SIG-M5 treated with dmso at 0.1 percent for 504 hours (cell line): ENCODE data around the gene TCEANC.
"Not testable (repeated sequence)": the region's sequence is repeated elsewhere in the genome, so short reads cannot be mapped to it uniquely, and the experiment has no call there.

Experiments
- DNase-seq: peaks from one replicate; lab custom pipeline; 2025; ENCODE audit not compliant: unreplicated experiment; lab: John Stamatoyannopoulos, UW

Gene TCEANC

DNA sequence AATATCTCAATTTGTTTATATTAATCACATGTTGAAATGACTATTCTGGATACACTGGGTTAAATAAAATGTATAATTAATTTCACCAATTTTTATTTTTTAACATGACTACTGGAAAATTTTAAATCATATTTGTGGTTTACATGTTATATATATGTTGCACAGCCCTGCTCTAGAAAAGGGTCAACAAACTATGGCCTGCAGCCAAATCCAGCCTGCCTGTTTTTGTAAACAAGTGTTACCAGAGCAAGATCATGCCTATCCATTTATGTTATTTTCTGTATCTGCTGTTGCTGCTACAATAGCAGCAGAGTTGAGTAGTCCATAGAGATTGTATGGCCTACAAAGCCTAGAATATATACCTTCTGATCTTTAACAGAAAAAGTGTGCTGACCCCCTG is 1.2 kb downstream of the TCEANC start:
- DNase-seq = no peak

GRCh38 chrX:13655674-13656073 is 2.7 kb downstream of the TCEANC start:
- no peak for DNase-seq

GRCh38 chrX:13658602-13659001 is 5.7 kb downstream of the TCEANC start:
- peak; percentile 60 for DNase-seq

DNA sequence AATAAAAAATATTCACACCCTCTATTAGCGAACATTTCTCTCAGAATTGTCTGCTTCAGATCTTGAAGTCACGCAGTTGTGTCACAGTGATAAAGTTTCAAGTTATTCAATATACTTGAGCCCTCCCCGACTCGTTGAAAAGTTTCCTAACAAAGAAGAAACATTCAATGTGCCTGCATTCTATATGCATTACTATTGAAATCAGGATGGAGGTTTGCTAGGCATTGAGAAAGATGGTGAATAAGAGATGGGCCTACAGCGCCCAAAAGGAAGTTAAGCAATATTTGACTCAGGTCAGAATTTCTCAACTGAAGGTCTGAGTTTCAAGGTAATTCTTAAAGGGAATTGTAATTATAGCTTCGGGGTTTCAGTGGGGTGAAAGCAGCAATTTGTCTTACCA is 6.1 kb downstream of the TCEANC start:
- DNase-seq = peak; percentile 82

GRCh38 chrX:13661735-13662288 is 8.9 kb downstream of the TCEANC start:
- DNase-seq = no peak

DNA sequence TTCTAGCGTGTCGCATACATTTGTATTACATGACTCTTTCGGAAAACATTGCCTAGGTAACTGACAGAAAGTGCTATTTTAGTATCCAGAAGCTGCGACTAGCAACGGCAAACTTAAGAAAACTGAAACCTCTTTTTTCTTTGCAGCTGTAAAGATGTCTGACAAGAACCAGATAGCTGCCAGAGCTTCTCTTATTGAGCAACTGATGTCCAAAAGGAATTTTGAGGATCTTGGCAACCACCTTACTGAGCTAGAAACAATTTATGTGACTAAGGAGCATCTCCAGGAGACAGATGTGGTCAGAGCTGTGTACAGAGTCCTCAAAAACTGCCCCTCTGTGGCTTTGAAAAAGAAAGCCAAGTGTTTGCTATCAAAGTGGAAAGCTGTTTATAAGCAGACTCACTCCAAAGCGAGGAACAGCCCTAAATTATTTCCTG is 9.4 kb downstream of the TCEANC start:
- no peak for DNase-seq

- DNase-seq = no peak
Measured at GRCh38 chrX:13664020-13664419, 11.1 kb downstream of the TCEANC start.

GRCh38 chrX:13666836-13667235 is 13.9 kb downstream of the TCEANC start:
- DNase-seq = no peak

DNA sequence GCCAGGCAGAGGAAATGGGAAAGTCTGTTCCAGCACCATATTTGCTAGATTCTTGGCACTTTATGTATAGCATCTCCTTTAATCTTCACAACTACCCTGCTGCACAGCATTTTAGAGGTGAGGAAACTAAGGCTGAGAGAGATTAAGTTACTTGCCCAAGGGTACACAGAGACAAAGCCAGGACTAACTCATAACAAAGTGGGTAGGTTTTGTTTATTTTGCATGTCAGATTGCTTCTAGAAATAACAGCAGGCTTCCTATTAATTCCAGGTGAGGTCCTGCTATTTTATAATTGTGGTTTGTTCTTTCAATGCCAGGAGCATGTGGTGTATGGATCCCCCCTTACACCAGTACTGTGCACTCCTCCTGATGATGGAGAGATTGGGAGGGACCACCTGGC is 15.0 kb downstream of the TCEANC start:
- DNase-seq = no peak

DNA sequence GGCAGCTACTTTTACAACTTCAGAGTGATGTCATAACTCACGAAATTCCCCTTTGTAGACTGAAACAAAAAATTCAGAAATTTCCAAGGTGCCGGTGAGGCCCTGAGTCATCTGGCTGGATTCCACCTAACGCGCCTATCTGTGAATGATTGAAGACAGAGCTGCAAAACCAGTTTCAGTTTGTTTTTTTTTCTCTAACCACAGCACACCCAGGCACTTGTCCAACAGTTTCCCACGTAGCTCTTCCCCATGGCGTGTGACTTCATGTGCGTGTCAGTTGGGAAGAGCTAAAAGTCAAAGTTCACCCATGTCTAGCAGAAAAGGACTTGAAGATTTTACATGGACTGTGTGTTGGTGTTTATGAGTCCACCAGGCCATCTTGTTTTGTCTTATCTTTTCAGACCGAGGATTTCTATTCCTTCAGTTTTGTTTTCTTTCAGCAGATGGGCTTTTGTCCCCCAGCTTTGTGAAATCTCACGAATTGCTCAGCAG is 16.4 kb downstream of the TCEANC start:
- DNase-seq = peak; percentile 56

DNA sequence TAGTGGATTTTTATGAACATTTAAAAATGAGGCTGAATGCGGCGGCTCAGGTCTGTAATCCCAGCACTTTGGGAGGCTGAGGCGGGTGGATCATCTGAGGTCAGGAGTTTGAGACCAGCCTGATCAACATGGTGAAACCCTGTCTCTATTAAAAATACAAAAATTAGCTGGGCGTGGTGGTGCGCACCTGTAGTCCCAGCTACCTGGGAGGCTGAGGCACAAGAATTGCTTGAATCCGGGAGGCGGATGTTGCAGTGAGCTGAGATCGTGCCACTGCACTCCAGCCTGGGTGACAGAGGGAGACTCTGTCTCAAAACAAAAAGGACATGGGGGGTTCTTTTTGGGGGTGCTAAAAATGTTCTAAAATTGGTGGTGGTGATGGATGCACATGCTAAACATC is 16.8 kb downstream of the TCEANC start:
- DNase-seq = not testable (repeated sequence)

DNA sequence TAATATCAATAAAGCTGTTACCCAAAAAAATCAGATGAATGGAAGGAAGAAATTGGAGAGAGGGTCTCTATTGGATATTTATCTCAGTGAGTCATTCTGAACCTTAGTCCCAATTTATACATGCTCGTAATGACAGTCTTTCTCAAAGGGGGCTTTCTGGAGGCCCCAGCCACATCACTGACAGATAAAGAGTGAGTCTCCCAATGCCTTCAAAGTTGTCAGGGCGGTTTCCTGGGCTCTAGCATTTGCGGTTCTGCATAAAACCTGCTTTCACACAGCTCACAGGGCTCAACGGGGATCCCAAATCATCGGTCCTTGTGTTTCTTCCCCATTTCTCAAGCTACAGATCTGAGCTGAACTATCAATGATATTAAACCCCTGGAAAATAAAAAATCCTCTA is 17.3 kb downstream of the TCEANC start:
- DNase-seq = no peak

DNA sequence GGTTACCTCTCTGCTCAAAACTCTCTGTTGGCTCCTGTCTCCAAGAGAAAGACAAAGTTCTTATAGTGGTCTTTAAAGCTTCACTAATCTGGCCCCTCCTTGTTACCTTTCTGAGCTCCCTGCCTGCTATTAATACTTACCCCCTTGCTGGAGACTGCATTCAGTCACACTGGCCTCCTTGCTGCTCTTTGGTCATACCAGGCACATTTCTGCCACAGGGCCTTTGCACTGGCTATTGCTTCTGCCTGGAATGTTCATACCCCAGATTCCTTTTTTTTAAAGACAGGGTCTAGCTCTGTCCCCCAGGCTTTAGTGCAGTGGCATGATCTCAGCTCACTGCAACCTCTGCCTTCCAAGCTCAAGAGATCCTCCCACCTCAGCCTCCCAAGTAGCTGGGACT is 20.1 kb downstream of the TCEANC start:
- DNase-seq = no peak

DNA sequence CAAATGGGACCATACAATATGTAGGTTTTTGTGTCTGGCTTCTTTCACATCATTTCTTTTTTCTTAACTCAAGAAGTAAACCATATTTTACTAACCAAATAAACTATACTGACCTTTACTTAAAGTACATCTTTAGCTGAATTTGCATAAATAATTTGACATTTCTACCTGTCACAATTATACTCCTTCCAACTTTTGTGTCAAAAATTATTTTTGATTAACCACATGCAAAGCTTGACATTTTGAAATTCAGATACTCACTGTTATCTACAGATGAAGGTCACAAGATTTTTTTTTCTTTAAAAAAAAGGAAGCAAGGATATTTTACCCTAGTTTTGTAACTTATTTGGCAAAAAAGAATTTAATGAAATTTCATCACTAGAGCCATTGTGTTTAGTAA is 23.9 kb downstream of the TCEANC start:
- DNase-seq = no peak

DNA sequence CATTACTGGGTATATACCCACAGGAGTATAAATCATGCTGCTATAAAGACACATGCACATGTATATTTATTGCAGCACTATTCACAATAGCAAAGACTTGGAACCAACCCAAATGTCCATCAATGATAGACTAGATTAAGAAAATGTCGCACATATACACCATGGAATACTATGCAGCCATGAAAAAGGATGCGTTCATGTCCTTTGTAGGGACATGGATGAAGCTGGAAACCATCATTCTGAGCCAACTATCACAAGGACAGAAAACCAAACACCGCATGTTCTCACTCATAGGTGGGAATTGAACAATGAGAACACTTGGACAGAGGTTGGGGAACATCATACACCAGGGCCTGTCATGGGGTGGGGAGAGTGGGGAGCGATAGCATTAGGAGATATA is 26.8 kb downstream of the TCEANC start:
- DNase-seq = not testable (repeated sequence)

GRCh38 chrX:13681595-13681994 is 28.7 kb downstream of the TCEANC start:
- DNase-seq = no peak

DNA sequence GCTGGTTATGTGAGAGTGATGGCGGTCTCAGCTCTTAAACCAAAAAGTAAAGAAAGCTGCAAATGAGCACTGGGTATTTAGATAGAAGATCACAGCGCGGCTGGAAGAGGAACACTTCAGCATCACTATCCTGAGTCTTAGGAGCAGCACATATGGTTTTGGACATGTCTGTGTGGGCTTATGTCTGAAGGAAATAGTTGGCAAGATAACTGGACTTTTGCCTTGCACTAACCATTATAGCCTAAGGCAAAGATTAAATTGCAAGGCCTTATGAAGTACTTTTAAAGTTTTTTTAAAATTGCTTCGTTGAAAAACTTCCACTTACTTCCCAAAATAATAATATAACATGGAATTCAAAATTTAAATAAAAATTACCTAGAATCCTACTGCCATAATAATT is 31.4 kb downstream of the TCEANC start:
- no peak for DNase-seq

GRCh38 chrX:13685126-13685763 is 32.3 kb downstream of the TCEANC start:
- no peak for DNase-seq

- DNase-seq = no peak
Measured at GRCh38 chrX:13687203-13687602, 34.3 kb downstream of the TCEANC start.

DNA sequence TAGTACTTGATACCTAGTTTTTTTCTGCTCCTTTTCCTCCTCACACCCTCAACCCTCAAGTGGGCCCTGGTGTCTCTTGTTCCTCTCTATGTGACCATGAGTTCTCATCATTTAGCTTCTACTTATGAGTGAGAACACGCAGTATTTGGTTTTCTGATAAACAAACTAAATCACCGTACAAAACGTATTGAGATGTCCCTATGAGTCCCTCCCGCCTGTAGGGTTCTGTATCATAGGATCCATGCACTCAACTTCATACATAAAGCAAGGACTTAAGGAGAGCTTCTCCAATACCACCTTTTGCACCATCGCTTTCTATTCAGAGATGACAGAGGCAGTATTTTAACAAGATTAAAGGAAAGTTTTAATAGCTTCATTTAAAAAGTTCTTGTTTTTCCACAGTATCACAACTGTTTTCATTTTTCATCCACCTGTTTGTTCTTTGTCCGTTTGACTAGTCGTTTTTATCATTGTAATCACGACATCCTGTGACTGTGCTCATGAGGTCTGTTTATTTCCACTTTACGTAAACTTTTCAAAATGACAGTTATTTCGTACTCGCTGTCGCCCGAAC is 35.5 kb downstream of the TCEANC start:
- no peak for DNase-seq

GRCh38 chrX:13688958-13689740 is 36.2 kb downstream of the TCEANC start, which contains the start of gene RAB9A:
RAB9A (plus strand) TSS chrX:13689128; CDS start chrX:13708747, 19,619 bp downstream.
- peak; percentile 59 for DNase-seq

DNA sequence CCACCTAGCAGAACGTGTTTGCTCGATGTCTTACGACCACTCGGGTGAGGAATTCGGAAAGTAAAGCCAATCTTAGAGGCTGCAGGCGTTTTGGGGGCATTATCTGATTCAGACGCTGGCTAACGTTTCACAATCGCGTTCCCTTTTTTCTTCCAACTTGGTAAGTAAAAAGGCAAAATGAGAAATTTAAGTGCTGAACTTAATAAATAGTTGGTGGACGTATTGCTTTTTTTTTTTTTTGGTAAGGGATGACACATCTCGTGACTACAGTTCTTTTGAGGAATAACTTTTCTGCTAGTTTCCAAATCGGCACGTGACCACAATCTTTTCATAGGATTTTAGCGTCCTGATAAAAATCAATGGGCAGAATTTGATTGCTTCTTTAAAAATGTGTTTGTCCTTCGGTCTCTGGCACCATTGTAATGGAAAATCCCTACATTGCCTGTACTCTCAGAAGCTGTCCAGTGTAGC is 36.8 kb downstream of the TCEANC start:
- peak; percentile 19 for DNase-seq
